ENCODE results near the gene RSPO4. TPM values are rescaled to one million over a fixed set of nuclear protein-coding genes. Genes with fewer than 3 reads are reported as not detected.
"Not testable (repeated sequence)": the region's sequence is repeated elsewhere in the genome, so short reads cannot be mapped to it uniquely, and the experiment has no call there.

Gene RSPO4
- 1.1 TPM for total RNA-seq

DNA sequence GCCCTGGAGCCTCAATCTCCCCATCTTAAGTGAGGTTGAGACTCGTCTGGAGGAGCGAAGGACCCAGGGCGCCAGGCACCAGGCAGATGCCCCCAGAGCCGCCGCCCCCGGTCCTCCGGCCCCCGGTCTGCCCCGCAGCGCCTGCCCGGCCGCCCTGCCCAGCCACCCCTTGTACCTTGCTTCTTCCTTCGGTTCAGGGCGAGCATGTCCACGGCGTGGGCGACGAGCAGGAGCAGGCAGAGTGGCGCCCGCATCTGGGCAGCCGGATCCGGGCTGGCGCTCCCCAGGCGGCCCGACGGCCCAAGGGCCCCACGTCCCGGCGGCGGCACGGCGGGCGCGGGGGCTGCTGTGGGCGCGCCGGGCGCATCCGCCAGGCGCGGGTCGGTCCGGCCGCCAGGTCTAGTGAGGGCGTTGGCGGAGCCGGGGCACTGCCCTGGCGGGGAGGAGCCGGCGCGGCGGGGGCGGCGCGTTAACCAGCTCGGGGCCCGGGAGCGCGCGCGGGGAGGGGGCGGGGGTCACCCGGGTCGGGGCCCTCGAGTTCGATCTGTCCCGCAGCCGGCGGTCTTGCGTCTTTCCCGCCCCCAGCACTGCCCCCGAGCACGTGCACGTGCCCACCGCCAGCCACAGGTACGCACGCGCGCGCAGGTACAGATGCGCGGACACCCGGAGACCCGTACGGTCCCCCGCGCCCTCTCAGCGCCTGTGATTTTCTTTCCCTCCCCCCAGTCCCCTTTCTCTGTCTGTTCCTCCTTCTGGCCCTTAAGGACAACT lies at the start of gene RSPO4:
Gene RSPO4, minus strand, starts transcription at position 401 of the 771 bp plus-strand sequence. Its CDS starts 147 bp downstream, at position 254.
- no peak for DNase-seq

DNA sequence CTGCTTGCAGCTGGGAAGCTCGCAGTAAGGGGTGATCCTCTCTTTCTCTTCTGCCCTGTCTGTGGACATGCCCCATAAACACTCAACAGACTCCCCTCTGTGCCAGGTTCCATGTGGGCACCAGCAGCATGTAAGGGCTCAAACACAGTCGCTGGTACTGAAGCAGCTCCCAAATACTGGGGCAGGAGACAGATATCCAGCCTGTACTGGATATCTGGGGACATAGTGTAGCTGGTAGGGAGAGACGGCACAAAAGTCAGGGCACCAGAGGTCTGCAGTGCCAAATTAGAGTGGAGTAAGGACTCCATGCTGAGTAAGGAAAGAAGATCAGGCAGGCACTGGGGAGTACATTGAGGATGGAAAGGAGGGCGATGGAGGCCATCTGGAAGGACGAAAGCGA lies 48.3 kb upstream of the RSPO4 start:
- DNase-seq = no peak

DNA sequence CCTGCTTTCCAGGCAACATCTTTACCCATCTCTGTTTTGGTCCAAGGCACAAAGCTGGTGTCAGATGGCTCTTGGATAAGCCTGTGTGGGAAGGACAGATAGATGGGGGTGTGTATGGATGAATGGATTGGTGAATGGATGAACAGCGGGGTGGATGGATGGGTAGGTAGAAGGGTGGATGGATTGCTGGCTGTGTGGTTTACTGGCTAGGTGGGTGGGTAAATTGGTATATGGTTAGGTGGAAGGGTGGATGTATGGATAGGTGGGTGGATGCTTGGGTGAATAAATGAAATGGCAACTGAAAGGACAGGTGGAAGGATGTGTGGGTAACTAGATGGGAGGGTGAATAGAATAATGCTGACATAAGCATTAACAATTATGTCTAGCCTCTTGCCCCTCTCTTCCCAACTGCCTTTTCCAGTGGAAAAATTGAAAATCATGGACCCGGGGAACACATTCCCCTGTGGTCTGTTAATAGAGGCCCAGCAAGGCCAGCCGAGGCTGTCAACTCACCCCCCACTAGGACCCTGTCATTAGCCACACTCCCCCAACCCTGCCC lies 43.8 kb upstream of the RSPO4 start:
- DNase-seq = no peak

DNA sequence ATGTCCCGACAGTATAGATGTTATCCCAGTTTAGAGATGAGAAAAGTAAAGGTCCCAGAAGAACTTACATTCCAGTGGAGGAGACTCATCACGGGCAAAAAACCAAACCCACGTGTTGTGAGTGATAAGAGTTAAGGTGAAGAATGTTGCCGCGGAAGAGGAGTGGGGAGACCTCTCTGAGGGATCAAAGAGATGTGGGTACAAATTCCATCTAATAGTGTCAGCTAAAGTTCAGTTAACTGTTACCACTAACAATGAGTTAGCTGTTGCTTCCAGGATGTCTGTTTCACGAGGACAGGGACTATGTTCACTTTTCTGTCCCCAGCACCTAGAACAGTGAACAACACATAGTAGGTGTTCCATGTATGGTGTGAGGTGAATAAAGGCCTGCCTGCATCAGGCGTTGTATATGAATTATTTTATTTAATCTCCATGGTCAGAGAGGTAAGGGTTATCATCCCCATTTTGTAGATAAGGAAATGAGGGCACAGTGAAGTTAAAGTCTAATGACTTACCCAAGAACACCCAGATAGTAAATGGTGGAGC lies 39.8 kb upstream of the RSPO4 start:
- DNase-seq = no peak

DNA sequence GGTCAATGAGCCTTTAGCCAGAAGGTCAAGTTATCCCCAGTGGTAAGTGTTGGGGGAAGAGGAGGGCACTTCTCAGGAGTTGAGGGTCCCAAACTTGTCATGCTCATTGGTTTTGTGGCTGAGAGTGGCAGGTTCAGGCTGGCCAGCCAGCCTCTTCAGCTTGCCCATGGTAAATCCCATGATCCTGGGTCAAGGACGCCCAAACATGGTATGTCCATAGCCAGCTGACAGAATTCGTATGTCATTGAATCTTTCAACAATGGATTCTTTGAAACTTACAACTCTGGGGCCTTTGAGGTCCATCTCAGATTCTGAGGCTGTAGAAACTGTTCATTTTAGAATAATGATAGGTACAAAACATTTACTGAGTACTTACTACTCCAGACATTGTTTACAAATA lies 36.1 kb upstream of the RSPO4 start:
- no peak for DNase-seq

DNA sequence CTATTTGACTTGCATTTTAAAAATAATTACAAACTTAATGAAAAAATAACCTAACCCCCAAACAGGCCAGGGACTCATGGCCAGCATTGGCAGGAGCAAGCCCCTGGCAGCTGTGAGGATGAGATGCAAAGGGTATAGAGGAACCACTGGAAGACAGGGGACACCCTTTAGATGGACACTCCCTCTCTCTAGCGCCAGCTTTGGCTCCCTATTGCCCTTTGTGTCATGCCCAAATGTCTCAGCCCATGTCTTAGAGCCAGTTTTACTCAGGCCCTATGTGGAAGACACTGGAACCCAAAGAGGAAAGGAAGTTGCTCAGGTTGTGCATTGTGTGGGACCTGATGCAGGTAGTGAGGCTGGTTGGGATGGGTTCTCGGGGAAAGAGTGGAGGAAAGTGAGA lies 34.9 kb upstream of the RSPO4 start:
- DNase-seq = no peak

DNA sequence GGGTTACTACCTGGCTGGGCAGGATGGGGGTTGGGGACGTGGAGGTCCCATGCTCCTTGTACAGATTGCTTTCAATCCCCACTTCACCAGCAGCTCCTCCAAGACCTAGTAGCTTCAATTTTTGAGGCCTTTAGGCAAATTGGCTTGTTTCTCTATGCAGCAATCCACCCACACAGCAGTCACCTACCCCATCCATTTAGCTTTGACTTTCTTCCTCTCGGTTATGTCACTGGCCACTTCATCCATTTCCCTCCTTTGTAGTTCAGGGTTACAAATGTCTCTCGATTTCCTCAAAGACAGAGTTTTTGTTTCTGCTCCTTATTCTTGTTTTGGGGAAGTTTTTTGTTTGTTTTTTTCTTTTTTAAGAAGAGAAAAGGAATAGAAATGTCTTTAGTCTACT lies 33.4 kb upstream of the RSPO4 start:
- no peak for DNase-seq

DNA sequence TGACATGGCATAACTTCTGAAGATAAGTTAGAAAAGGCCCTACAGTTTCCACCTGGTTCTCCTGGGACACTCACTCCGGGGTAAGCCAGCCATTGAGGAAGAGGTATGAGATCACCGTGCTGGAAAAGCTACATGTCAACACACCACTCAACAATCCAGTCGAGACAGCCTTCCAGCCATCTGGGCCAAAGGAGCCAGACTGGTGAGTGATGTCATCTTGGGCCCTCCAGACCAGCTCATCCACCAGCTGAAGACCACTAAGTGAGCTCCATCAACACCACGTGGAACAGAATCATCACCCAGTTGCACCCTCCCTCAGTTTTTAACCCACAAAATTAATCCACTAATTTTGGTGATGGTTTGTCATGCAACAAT lies 32.3 kb upstream of the RSPO4 start:
- no peak for DNase-seq

DNA sequence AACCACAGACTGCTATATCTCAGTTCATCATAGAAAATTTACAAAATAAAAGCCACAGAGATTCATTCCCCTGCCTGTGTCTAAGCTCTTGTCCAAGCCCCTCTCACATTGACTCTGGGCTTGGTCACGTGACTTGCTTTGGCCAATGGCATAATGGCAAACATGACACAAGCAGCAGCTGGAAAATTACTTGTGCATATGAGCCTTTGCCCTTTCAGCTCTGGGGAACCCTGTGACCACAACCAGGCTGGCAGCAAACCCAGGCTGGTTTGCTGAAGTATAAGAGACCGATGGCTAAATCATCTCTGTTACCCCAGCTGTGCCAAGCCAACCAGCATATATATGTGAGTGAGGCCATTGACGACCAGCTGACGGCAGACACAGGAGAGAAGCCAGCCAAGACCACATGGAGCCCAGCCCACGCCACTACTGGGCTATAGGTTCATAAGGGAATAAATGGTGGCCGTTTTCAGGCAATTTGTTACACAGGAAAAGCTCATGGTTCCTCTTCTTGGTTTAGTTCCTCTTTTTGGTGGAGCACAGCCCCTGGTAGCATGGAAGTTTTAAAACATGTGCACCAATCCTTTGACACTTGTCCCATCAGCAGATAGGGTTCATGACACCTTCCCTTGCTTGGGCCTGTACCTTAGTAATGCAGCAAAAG lies 31.8 kb upstream of the RSPO4 start:
- DNase-seq = no peak

DNA sequence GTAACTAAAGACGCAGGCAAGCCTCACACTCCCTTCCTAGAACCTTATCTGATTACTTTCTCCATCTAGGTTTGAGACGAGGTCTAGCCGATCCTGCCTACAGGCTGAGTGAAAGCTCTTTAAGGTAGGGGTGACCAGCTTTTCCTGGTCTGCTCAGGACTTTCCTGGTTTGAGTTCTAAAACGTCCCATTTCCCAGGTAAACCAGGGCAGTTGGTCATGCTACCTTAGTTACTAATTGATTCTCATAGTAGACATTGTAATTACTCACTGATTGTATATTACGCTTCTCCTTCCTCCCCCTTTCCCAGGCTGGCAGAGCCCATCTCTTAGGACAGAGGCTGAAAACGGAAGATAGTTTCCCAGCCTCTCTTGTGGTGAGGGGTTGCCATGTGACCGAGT lies 27.9 kb upstream of the RSPO4 start:
- no peak for DNase-seq

DNA sequence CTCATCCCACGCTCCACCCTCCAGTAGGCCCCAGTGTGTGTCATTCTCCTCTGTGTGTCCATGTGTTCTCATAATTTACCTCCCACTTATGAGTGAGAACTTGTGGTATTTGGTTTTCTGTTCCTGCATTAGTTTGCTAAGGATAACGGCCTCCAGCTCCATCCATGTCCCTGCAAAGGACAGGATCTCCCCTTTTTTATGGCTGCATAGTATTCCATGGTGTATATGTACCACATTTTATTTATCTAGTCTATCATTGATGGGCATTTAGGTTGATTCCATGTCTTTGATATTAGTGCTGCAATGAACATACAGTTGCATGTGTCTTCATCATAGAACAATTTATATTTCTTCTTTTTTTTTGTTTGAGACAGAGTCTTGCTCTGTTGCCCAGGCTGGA lies 24.1 kb upstream of the RSPO4 start:
- DNase-seq = not testable (repeated sequence)

DNA sequence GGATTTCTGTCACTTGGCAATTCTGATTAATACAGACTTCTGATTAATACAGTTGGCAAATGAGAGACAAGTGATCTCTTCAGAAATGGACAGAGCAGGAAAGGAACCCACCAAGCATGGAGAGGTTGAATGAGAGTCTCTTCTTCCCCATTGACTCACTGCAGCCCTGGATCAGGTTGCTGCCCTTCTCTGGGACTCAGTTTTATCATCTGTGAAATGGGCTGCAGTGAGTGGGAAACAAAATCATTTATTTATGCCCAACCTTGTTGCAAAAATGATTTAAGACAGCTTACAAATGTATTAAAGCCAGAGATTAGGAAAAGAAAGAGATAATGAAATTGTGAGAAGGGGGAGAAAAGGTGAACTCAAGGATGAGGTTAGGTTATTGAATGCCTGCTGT lies 20.8 kb upstream of the RSPO4 start:
- DNase-seq = no peak

DNA sequence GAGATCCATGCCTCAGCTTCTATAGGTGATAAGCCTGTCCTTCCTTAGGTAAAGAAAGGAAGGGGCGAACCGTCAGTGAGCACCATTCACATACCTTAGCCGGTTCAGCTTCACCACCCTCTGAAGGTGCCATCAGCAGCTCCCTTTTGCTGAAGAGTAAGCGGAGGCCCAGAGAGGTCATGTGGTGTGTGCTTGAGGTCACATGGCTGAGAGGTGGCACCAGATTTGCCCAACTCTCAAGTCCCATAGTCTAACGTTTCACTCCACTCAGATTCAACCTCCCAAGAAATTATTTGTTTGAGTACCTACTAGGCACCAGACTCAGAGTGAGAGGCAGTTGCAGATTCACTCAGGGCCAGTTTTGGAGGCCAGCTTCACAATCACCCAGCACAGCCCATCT lies 18.5 kb upstream of the RSPO4 start:
- DNase-seq = no peak

DNA sequence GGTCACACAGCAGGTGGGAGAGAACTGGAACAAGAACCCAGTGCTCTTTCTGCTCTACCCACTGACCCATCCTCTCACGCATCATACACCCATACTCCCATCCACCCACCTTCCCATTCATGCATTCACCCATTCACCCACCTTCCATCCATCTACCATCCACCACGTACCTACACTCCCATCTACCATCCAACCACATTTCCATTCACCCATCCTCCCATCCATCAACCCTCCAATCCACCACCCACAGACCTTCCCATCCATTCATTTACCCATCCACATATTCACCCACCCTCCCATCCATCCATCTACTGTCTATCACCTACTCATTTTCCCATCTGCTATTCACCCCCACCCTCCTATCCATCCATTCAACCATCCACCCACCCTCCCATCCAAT lies 17.2 kb upstream of the RSPO4 start:
- no peak for DNase-seq

DNA sequence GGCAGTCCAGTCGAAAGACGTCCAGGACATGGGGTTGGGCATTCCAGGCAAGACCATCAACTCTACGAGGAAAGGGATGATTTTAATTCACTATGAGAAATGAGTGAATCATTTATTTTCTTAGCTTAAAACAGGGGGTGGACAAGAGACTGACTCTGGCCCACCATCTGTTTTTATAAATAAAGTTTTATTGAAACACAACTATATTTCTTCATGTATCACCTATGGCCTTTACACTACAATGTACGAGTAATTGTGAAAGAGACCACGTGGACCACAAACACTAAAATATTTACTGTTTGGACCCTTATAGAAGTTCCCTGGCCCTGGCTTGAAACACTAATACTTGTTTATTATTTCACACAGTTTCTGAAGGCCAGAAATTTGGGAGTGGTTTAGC lies 15.6 kb upstream of the RSPO4 start:
- no peak for DNase-seq

DNA sequence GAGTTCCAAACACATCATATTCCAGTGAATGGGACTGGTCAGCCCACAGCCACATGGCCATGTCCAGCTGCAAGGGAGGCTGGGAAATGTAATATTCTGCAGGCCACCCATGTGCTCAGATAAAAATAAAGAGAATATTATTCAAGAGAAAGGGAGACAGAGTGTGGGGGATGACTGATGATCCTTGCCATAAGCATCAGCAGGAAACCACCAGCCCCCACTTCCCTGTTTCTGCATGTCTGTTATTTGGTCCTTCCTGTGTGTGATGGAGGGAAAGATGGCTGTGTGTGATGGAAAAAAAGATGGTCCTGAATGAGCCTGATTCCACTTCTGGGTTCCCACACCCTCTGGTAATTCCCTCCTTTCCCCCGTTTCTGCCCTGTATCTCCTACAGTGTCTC lies 13.1 kb upstream of the RSPO4 start:
- no peak for DNase-seq

DNA sequence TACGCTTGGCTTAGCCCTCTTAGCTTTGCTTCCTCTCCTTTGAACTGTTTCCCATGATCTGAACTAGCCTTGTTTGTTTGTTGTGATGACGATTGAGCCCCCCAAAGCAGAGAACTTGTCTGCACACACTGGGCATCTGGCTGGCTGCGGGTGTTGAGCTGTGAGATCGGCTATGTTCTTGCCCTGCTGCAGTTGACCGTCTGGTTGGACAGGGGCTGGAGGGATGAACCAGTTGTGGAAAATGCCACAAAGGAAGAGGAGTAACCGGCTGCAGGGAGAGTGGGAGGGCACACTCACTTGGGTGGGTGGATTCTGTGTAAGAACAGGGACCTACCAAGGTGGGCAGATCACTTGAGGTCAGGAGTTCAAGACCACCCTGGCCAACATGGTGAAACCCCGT lies 12.4 kb upstream of the RSPO4 start:
- DNase-seq = no peak

DNA sequence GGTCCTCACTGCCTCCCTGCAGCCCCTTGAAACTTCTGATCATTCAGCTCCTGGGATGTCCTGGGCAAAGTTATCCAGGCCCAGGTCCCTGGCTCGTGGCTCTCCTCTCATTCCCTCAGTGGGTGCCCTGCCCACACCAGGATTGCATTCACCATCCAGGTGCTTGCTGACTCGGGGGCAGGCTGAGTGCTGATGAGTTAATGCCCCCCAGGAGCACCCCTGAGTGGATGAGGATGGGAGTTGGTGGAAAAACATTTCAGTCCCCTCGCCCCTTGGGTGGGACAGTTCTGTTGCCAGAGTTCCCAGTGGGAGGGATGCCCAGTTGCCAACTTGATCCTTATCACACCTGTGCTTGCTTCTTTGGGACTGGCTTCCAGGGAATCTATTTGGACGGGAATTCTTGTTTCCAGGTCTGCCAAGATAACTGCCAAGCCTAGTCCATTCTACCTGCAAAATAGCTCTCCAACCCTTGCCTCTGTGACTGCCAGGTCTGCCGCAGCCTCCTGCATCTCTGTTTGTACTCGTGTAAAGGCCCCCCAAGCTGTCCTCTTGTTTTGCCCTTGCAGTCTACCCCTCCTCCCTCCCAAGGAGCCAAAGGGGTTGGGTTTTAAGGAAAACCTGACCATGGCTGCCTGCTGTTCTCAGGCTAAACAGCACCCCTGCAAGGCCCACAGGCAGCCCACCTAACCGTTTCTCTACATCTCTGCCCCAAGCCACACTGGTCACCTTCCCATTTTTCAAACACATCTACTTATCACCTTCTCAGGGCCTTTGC lies 11.6 kb upstream of the RSPO4 start:
- no peak for DNase-seq

DNA sequence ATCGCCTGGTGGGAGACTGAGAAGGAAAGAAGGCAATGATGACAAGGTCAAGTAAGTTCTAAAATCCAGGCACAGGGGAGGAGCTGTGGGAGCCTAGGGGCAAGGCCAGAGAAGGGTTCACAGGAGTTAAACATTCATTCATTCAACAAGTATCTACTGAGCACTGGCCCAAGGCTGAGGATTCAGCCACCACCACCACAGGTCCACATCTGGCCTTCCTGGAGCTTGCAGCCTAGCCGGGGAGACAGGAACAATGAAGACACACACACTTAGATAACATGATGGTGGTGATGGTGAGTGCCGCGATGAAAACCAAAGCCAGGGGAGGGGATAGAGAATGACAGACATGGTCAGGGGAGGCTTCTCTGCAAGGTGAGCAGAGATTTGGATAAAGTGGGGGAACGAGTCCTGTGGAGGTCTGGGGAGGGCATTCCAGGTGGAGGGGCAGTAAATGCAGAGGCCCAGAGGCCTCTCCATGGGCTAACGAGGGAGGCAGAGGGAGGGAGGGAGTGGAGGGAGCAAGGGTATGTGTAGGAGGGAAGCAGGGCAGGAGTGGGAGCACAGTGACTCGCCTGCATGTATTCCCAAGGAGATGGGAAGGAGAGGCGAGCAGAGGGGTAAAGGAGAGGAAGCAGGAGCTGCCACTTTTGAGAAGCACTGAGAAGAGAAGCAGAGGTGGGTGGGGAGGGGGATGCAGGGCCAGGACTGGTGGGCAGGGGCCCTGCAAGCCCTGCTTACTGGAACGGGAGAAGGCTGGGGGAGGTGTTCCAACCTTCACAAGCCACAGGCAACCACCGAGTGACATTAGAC lies 10.5 kb upstream of the RSPO4 start:
- DNase-seq = no peak

DNA sequence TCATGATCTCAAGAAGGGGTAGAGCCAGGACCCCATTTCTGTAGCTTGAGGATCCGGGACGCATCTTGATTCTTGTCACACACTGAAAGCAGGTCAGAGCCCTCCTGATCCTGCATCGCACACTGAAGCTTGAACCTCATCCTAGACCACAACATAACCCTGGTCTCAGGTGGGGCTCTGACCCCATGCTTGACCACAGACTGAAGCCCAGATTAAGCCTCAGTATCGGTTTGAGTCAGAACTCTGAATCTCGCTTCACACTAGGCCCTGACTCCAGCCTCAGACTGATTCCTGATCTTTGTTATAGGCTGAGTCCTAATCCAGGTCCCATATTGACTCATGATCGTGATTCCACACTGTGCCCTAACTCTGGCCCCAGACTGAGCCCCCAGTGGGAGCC lies 8.5 kb upstream of the RSPO4 start:
- DNase-seq = no peak

DNA sequence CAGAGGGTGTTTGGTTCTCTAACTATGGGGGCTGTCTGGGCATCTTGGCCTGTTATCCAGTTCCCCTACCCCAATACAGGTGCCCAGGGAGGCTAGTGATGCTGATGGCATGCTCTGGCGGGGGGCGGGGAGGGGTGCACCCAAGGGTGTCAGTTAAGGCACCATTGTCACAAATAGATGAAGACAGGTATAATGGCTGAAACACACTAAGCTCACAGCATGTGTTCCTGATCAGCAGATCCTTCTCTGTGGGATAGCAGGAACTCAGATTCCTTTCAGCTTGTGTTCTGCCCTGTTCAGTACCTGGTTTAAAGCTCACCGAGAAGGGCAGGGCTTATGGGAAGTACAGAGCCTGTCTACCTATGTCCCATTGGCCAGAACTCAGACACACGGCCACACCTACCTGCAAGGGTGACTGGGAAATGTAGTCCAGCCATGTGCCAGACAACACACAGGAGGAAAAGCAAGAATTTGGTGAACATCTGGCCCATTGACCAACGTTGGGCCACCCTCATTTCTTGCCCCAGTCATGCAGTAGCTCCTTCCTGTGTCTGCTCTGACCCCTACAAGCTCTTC lies 3.4 kb upstream of the RSPO4 start:
- DNase-seq = no peak

All from skin of body (tissue), 2 donors.